Activated CD8-positive, alpha-beta T cell treated with anti-CD3 and anti-CD28 coated beads for 36 hours (primary cell): ENCODE data around the gene ATXN1. TPM values are rescaled to one million over a fixed set of nuclear protein-coding genes. Genes with fewer than 3 reads are reported as not detected.

Source experiments
- ATAC-seq: fragments of 200-7000 bp; cut with Tn5 transposase; one replicate; pipeline ENCODE4 v1.10.0; 2021; ENCODE audit warnings: mild to moderate bottlenecking, moderate library complexity
- CTCF ChIA-PET: fragments of 350-600 bp; sonication (Branson Sonifier 250); formaldehyde crosslinking; loops from one replicate; lab custom pipeline; 2021; ENCODE audit warnings: antibody characterized with exemption; lab: Charles Lee
- POLR2A ChIA-PET: fragments of 350-600 bp; sonication (Branson Sonifier 250); formaldehyde crosslinking; loops from one replicate; lab custom pipeline; 2021; ENCODE audit warnings: antibody characterized with exemption; lab: Charles Lee
- DNase-seq: peaks from one replicate; pipeline ENCODE4 v3.0.0-alpha.2; 2020
- H3K27ac Mint-ChIP-seq: one replicate; pipeline ENCODE4 v1.8.0; 2021; ENCODE audit warnings: mild to moderate bottlenecking, mixed read lengths
- H3K27me3 Mint-ChIP-seq: one replicate; pipeline ENCODE4 v1.8.0; 2021; ENCODE audit warnings: mixed read lengths
- H3K36me3 Mint-ChIP-seq: one replicate; pipeline ENCODE4 v1.8.0; 2021; ENCODE audit warnings: low read depth, mixed read lengths
- H3K4me1 Mint-ChIP-seq: one replicate; pipeline ENCODE4 v1.8.0; 2021; ENCODE audit warnings: low read depth, mixed read lengths
- H3K4me3 Mint-ChIP-seq: one replicate; pipeline ENCODE4 v1.8.0; 2021; ENCODE audit warnings: mild to moderate bottlenecking, moderate library complexity, mixed read lengths
- H3K9me3 Mint-ChIP-seq: one replicate; pipeline ENCODE4 v1.8.0; 2021; ENCODE audit warnings: mixed read lengths
- intact Hi-C: fragments of 100-400 bp; cut with micrococcal nuclease; formaldehyde crosslinking; loops from one replicate; pipeline ENCODE4 v1.10.0; 2022
- total RNA-seq, 2 experiments: library from RNA; stranded (reverse); gene quantifications; one replicate each; pipeline ENCODE4 v1.2.3, GENCODE V29; 2021
- TF ChIP-seq, protein P1 (sequence below): fragments of 200-600 bp; IDR thresholded peaks from one replicate; pipeline ENCODE4 v1.8.0; 2022; ENCODE audit warnings: antibody characterized with exemption, mild to moderate bottlenecking

ATXN1 gene
- total RNA-seq, 2 experiments from 2014 or later: 35.4 to 40.8 TPM

DNA sequence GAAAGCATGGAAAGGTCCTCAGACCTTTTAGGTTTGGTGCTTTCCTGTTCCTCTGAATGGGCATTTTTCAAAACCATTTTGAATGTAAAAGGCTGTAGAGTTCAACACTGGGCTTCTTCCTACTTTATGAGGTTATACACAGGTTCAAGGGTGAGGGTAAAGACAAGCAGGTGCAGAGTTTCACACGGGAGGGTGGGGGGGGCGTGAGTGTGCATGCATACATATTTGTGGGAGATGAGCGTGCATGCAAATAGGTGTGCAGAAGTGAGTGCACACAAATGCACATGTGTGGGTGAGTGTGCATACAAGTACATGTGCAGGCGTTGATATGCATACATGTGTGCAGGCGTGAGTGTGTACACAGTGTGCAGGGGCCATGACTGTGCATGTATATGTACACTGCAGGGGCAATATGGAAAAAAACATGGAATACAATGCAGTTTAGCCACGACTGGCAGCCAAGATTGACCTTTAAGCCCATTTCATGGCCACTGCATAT, 339.7 kb downstream of the ATXN1 start:
- Mint-ChIP-seq H3K4me1 (peaks cover 41% of the 10 kb centered on the region), H3K36me3 (peaks cover 3% of the 10 kb centered on the region), H3K9me3 (no peaks in the 10 kb centered on the region), H3K27me3 (no peaks in the 10 kb centered on the region), H3K4me3 (peak overlapping the region; percentile 25), H3K27ac (peak overlapping the region; percentile 96)
- CTCF ChIA-PET: interaction anchor here (0.6 to 4.3 kb wide), 7 partner anchors 12 to 305 kb away, joined by 3 to 23 read pairs (median 5); no protein-coding TSS in a partner anchor
- DNase-seq: no peak
- peak; percentile 29 for ATAC-seq
- TF ChIP-seq, protein P1, sequence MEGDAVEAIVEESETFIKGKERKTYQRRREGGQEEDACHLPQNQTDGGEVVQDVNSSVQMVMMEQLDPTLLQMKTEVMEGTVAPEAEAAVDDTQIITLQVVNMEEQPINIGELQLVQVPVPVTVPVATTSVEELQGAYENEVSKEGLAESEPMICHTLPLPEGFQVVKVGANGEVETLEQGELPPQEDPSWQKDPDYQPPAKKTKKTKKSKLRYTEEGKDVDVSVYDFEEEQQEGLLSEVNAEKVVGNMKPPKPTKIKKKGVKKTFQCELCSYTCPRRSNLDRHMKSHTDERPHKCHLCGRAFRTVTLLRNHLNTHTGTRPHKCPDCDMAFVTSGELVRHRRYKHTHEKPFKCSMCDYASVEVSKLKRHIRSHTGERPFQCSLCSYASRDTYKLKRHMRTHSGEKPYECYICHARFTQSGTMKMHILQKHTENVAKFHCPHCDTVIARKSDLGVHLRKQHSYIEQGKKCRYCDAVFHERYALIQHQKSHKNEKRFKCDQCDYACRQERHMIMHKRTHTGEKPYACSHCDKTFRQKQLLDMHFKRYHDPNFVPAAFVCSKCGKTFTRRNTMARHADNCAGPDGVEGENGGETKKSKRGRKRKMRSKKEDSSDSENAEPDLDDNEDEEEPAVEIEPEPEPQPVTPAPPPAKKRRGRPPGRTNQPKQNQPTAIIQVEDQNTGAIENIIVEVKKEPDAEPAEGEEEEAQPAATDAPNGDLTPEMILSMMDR: no peak
- intact Hi-C loops: loop anchor here (5.0 kb wide), 2 partner anchors 61 to 341 kb away; partner anchors contain the start of gene ATXN1
- POLR2A ChIA-PET: interaction anchor here (0.6 to 1.5 kb wide), 8 partner anchors 14 to 1560 kb away, joined by 3 to 6 read pairs (median 3); no protein-coding TSS in a partner anchor

DNA sequence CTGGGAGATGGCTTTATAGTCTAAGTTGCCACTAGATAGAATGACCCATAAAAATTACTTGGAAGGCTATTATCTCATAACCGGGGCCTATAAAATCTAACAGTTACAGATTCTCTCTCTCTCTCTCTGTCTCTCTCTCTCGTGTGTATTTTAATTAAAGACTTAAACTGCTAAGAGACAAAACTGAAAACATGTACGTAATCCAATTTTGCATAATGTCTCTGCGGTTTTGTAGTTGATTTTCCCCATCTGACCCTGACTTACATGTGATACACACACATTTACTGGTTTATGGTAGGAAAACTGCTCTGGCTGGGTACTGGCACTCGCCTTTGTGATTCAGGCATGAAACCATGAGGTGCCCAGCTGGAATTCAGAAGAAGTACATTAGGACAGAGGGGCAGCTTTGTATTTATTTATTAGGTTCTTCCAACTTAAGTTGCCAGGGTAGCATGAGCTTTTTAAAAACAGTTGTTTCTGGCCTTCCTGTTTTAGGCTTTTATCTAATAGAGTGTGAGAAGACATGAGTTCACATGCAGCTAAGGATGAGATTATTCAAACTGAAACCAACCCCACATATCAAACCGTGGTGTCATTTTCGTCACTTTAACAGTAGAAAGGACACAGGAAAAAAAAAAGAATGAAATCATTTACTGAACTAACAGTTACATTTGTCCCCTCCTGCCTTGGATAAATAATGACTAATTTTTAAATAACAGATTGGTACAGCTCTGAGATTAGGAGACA, 340.4 kb downstream of the ATXN1 start:
- Mint-ChIP-seq H3K4me3 (peak overlapping the region; percentile 25), H3K27me3 (no peaks in the 10 kb centered on the region), H3K27ac (peak overlapping the region; percentile 96), H3K4me1 (peaks cover 41% of the 10 kb centered on the region), H3K9me3 (no peaks in the 10 kb centered on the region), H3K36me3 (peaks cover 2% of the 10 kb centered on the region)
- POLR2A ChIA-PET: interaction anchor here (0.6 to 1.5 kb wide), 11 partner anchors 14 to 1560 kb away, joined by 3 to 6 read pairs (median 3); no protein-coding TSS in a partner anchor
- peak; percentile 63 for DNase-seq
- TF ChIP-seq, protein P1: no peak
- ATAC-seq: peak; percentile 87
- CTCF ChIA-PET: interaction anchor here (0.6 to 4.3 kb wide), 10 partner anchors 11 to 342 kb away, joined by 3 to 23 read pairs (median 4); no protein-coding TSS in a partner anchor
- intact Hi-C loops: loop anchor here (5.0 kb wide), 2 partner anchors 61 to 341 kb away; partner anchors contain the start of gene ATXN1

DNA sequence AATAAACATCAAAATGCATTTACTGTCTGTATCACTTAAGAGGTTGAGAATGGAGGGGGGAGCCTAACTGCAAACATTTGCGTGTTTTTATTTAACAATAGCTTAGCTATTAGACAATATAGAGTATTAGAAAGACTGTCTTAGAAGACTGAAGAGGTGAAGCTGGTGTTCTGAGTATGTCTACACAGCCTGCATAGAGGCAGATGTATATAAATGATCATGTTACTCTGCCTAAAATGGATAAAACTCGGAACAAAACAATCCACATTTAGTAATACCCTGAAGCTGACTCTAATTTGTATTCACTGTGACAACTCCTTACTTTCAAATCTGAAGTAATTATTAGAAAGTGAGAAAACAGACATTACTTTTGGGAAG, 340.9 kb downstream of the ATXN1 start:
- CTCF ChIA-PET: interaction anchor here (0.9 to 4.3 kb wide), 9 partner anchors 10 to 343 kb away, joined by 3 to 23 read pairs (median 4); no protein-coding TSS in a partner anchor
- DNase-seq (no peak), ATAC-seq (no peak)
- peak overlapping the region; percentile 25 for H3K4me3 Mint-ChIP-seq
- H3K4me1 Mint-ChIP-seq: peaks cover 44% of the 10 kb centered on the region
- no peaks in the 10 kb centered on the region for H3K27me3 Mint-ChIP-seq
- POLR2A ChIA-PET: interaction anchor here (0.6 to 1.5 kb wide), 11 partner anchors 8 to 100 kb away, joined by 3 to 6 read pairs (median 3); no protein-coding TSS in a partner anchor
- intact Hi-C loops: loop anchor here (5.0 kb wide), 2 partner anchors 62 to 342 kb away; partner anchors contain the start of gene ATXN1
- TF ChIP-seq, protein P1: no peak
- no peaks in the 10 kb centered on the region for H3K36me3 Mint-ChIP-seq
- no peaks in the 10 kb centered on the region for H3K9me3 Mint-ChIP-seq
- H3K27ac Mint-ChIP-seq: peak overlapping the region; percentile 96

DNA sequence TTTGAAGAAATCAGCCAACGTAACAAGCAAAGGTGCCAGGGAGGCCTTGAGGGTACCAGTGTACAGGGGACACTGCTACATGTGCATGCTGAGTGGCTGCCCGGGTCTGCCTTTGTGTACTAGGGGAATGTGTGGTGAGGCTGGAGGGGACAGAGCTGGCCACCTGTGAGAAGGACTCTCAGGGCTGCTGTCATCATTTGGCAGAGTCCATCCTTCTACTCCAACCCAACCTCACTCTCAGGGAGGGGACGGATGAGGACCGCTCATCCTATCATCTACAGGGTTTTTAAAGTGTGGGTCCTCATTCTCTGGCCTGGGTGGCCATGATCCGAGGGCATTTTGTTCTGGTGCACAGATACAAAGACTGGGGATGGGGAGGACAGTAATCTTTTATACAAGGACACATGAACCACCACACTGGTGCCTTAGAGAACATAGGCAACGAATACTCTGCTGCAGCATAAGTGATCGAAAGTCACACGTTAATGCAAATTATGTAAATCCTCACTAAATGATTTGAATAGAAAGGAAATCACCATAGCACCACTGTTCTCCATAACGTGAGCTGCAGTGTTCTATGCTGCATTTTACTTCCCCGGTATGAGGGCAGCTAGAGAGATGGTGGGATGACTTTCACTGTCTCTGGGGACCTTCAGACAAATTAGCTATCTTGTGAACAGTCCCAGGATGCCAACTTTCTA, 341.5 kb downstream of the ATXN1 start:
- Mint-ChIP-seq H3K4me3 (peak overlapping the region; percentile 25), H3K27ac (peak overlapping the region; percentile 96), H3K36me3 (no peaks in the 10 kb centered on the region), H3K27me3 (no peaks in the 10 kb centered on the region), H3K4me1 (peaks cover 44% of the 10 kb centered on the region), H3K9me3 (no peaks in the 10 kb centered on the region)
- no peak for ATAC-seq
- TF ChIP-seq, protein P1: no peak
- ChIA-PET POLR2A (interaction anchor here (0.6 to 1.5 kb wide), 7 partner anchors 9 to 92 kb away, joined by 3 to 4 read pairs (median 3); no protein-coding TSS in a partner anchor), CTCF (interaction anchor here (1.1 to 4.3 kb wide), 8 partner anchors 10 to 343 kb away, joined by 3 to 23 read pairs (median 6); no protein-coding TSS in a partner anchor)
- intact Hi-C loops: loop anchor here (5.0 kb wide), 2 partner anchors 63 to 343 kb away; partner anchors contain the start of gene ATXN1
- DNase-seq: no peak
